GM23248 (cell line): ENCODE measurements around the gene SRPK1.

Experiments
- EZH2 ChIP-seq: fragments of 200-600 bp; sonication (generic); IDR thresholded peaks from 2 replicates; pipeline ENCODE4 v1.6.1; 2018; ENCODE audit warnings: antibody characterized with exemption, mild to moderate bottlenecking; ENCODE audit not compliant: insufficient read depth, poor library complexity, severe bottlenecking
- EZH2phosphoT487 ChIP-seq: fragments of 200-600 bp; sonication (generic); IDR thresholded peaks from 2 replicates; pipeline ENCODE4 v1.6.1; 2018; ENCODE audit warnings: antibody characterized with exemption, moderate library complexity, mild to moderate bottlenecking, low read depth; ENCODE audit not compliant: insufficient read depth

DNA sequence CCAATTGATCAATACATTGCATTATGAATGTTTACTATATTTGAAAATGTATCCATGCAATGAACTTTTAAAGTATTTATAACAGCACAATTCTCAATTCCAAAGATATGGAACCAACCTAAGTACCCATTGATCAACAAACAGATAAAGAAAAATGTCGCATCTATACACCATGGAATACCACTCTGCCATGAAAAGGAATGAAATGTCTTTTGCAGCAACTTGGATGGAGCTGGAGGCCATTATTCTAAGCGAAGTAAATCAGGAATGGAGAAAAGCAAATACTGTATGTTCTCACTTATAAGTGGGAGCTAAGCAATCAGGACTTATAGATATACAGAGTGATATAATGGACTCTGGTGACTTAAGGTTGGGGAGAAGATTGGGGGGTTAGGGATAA lies 22.9 kb downstream of the SRPK1 start:
- no peak for TF ChIP-seq EZH2
- no peak for TF ChIP-seq EZH2phosphoT487
